Islet of Langerhans (tissue), 1 donor: Measurements from ENCODE around the gene CEBPG.

Source experiments
- FAIRE-seq: peaks from one replicate; lab custom pipeline; 2011; peaks lifted over from hg19 to GRCh38; lab: Jason Lieb, UNC

Gene CEBPG

DNA sequence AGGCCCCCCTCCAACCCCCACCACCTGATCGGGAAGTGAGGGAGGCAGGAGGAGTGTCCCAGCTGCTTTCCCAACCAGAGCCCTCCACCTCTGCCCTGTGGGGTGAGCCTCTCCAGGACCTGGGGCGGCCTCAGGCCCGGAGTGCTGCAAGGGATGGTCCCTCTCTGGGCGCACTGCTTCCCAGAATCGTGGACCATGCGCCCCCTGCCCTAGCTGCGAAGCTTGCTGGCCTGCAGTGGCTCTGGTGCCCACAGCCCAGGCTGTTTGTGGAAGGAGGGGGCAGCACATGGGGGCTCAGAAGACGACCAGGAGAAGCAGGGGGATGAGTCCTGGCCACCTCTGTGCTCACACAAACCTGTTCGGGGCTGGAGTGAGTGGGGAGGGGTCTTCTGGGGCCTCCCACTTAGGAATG lies 33.6 kb downstream of the CEBPG start:
- no peak for FAIRE-seq

DNA sequence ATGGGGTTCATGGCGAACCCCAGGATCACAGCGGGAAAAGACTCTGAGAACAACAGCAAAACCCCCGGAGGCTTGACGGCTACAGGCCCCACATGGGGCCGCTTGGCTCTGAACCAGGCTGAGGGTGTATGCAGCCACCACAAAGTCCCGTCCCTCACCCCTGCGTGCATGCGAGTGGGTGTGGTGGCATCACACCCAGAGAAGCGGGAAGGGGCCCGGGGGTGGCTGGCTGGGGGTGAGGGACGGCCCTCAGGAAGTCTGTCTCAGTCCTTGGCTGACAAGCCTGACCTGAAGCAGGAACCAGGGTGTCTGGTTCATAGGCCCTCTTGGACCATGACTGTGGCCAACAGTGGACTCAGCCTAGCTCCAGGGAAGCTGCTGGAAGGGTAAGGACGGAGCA lies 34.2 kb downstream of the CEBPG start:
- FAIRE-seq = no peak

- no peak for FAIRE-seq
Measured at GRCh38 chr19:33408116-33408515, 34.6 kb downstream of the CEBPG start.

DNA sequence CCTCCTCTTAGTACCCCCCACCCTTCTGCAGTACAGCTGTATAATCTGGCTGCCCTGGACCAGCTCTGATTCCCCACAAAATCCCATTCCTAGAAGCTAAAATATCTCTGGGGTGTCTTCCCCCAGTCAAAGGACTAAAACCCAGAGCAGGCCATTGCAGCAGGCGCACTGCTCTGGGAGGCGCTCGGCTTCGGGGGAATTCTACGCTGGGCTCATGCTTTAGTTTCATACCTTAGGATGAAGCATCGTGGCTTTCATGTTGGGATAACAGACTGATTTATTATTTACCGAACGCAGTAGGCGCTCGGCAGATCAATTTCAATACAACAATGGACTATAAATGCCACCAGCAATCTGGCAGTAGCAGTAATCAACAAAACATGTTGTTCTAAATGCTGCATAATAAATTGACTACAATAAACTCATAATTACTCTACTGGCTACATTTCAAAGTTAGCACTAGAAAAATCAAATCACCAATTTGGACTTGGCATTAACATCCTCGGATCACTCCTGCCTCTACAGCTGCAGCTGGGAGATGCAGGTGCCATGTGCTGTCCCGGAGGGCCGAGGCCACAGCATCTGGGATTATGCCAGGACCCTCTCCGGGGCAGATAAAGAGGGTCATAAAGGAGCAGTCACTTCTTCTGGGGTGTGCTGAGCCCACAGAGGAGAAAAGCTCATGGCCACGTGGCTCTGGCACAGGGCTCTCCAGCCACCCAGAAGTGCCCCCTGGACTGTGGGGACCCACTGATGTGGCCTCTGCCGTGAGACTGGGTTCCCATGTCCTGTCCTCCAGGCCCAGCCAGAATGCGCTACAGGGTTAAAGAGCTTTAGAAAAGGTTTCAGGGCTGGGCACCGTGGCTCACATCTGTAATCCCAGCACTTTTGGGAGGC lies 35.3 kb downstream of the CEBPG start:
- FAIRE-seq = no peak

DNA sequence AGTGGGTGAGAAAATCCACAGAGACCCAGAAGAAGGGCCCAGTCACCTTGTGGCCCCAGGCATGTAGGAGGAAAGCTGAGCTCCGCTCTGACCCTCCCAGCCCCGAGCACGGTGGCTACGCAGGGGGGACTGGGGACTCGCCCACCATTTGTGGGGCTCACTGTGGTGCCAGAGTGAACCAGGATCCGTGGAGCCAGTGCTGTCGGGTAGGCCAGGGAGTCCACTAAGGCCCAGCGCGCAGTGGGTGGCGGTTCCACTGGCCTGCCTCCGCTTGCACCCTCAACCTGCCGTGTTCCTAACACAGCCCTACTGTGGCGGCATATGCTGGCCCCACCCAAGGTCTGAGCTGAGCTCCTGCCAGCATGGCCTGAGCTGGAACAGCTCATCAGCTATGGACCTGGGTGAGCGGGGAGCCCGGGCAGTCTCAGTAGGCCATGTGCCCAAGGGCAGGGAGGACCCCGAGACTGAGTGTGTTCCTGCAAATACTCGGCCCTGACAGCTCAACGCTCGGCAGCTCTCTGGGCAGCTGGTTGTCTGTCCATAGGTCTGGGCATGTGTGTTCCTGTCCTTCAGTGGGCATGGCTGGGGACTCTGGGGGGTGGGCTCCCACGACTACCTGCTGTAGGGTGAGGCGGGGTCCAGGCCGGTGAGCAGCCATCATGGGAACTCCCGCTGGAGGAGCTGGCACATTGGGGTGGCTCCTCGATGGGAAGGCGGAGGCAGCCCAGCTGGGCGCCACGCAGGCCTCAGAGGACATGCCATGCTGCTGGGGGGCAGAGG lies 36.6 kb downstream of the CEBPG start:
- FAIRE-seq = no peak

- no peak for FAIRE-seq
Measured at GRCh38 chr19:33410915-33411401, 37.4 kb downstream of the CEBPG start.

GRCh38 chr19:33411621-33412180 lies 38.2 kb downstream of the CEBPG start:
- no peak for FAIRE-seq

DNA sequence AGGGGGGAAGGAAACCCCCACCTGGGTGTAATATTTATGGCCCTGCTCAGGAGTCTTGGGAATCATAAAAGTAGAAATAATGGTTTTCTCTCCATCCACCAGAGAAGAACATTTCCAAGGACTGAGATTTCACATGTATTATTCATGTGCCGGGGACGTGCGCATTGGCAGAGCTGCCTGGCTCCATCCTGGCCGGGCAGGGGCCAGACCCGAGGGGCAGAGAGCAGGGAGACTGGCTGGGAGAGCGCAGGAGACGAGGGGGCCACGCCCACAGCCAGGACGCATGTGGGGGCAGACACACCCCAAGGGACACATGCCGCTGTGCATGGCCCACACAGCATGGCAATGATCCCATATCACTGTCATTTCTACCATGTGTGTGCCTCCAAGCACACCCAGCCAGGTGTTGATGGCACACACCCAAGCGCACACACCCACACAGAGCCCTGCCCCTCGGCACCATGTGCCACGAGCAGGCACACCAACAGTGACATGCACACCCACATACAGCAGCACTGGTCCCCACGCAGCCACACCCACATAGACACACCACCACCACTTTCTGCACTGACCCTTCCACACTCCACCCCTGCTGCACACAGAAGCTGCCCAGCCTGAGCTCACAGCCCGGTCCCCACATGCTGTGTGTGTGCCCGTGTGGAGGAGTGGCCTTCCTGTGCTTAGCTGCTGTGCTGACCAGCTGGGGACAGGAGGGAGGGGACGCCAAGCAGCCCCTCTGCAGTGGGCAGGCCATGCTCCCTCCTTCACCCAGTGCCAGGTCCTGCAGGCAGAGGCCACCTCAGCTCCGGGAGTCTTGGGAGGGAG lies 39.3 kb downstream of the CEBPG start:
- no peak for FAIRE-seq

GRCh38 chr19:33413426-33413725 lies 39.9 kb downstream of the CEBPG start:
- no peak for FAIRE-seq

GRCh38 chr19:33413868-33414666 lies 40.6 kb downstream of the CEBPG start:
- no peak for FAIRE-seq

DNA sequence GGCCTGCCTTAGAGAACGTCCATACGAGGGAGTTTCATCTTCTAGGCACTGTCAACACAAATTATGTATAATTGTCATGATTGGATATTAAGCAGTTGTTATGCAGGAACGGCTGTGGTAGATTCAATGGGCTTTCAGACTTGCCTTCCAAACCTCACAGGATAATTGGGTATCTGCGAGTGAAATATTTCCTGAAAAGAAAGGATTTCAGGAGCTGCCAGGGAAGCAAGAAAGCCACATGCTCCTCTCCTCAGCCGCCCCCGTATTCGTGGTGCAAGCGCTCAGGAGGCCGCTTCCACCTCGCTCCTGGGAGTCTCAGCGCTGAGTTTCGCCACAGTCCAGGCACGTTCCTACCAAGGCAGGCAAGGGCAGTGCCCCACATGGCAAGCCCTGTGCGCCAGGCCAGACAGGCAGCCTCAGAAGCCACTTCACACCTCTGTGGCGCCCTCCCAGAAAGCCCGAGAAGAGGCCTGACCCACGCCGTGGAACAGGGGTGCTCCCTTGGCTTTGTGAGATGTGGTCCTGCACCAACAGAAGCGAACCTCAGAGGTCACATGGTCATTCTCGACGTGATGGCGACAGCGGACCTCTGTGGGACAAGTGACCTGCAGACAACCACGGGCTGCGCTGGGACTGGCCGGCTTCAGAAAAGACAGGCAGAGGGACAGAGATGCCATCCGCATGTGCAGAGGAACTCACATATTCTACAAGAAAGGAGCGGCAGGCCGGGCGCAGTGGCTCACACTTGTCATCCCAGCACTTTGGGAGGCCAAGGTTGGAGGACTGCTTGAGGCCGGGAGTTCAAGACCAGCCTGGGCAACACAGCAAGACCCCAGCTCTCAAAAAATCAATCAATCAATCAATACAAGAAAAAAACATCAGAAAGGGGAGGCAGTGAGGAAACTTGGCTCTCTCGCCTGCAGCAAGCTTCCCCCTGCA lies 41.4 kb downstream of the CEBPG start:
- no peak for FAIRE-seq

GRCh38 chr19:33416307-33417215 lies 43.1 kb downstream of the CEBPG start:
- FAIRE-seq = no peak

GRCh38 chr19:33417751-33418150 lies 44.2 kb downstream of the CEBPG start:
- FAIRE-seq = no peak

- FAIRE-seq = no peak
Measured at GRCh38 chr19:33418461-33418860, 45.0 kb downstream of the CEBPG start.

DNA sequence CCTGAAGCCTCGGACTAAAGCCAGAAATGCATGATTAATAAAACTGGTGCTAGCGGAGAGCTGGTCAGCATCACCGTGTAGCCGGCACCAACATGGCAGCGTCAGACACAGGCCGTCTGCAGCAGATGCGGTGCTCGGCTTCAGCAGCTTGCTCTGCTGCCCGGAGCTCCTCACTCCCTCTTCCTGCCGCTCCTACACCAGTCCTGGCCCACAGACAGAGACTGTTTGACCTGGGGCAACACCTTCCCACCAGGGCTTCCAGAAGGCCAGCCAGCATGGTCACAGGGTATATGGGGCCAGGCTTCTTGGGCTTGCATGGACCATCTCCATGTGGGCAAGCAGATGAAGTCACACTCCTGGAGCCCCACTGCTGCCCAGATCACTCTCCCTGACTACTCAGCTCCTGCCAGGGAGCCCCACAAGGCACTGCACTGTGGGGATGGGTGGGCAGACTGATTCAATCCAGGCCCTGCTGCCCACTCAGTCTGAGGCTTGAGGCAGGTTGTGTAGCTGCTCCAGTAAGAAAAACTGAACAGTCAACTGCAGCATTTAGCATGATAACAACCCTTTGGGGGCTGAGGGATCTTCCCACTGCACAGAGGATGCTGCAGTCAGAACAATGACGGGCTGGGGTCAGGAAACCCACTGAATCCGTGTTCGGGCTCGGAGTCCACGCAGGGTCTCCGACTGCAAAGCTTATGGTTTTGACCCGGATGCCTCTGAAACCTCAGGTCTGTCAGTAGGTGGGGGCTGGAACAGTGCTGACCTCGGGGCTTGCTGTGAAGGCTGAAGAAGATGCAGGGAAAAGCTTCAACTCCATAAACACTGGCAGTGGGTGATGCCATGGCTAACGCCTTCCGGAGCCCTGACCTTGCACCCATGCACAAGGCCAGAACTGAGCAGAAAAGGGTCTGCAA lies 45.6 kb downstream of the CEBPG start:
- no peak for FAIRE-seq

DNA sequence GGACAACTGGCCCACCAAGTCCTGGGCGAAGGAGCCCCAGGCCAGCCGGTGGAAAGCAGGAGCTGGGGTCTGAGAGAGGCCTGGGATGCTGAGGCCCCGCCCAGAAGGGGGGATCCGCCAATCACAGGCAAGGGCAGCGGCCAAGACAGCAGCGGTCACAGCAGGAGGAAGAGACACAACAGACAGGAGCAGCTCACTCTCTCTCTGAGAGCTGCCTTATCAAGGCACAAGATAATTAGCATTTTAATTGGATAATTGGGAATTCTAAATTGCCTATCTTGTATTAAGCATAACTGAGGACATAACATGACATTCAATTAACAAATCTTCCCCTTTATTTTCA lies 46.2 kb downstream of the CEBPG start:
- no peak for FAIRE-seq

DNA sequence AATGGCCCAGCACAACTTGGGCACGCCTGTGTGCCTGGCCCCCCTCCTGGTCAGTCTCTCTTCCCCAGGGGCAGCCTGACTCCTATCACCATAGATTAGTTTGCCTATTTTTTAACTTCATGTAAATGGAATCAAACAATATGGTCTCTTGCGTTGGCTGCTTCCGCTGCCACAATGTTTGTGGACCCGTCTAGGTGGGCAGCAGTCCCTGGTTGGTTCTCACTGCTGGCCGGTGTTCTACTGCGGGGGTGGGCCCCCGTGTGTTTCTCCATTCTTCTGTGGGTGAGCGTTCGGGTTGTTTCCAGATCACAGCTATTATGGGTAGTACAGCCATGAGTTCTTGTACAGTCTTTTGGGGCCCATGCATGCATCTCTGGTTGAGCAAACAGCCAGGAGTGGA lies 47.3 kb downstream of the CEBPG start:
- FAIRE-seq = no peak

- FAIRE-seq = no peak
Measured at GRCh38 chr19:33421368-33421767, 47.9 kb downstream of the CEBPG start.
